CD4-positive, alpha-beta T cell treated with Interleukin-12 subunit alpha and Interleukin-12 subunit beta, for 1 hour (primary cell): ENCODE data around the gene POLR3G.

Experiments used
- DNase-seq: peaks from one replicate; pipeline ENCODE4 v3.0.0-alpha.2; 2020

POLR3G gene

DNA sequence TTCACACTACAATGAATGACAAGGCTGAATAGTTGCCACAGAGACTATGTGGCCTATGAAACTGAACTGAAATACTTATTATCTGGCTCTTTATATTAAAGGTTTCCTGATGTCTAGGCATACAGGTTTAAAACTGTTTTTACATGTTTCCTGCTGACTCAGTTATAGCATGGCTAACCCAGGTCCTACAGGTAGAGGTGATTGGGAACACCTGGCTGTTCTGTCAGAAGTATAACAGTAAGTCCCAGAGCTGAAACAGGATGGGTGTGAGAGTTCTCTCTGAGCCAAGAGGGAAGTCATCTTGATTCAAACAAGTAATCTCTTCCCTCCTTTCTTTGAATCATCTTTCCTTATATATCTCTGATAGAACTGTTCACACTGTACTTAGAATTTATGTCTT lies 79.0 kb downstream of the POLR3G start:
- no peak for DNase-seq

DNA sequence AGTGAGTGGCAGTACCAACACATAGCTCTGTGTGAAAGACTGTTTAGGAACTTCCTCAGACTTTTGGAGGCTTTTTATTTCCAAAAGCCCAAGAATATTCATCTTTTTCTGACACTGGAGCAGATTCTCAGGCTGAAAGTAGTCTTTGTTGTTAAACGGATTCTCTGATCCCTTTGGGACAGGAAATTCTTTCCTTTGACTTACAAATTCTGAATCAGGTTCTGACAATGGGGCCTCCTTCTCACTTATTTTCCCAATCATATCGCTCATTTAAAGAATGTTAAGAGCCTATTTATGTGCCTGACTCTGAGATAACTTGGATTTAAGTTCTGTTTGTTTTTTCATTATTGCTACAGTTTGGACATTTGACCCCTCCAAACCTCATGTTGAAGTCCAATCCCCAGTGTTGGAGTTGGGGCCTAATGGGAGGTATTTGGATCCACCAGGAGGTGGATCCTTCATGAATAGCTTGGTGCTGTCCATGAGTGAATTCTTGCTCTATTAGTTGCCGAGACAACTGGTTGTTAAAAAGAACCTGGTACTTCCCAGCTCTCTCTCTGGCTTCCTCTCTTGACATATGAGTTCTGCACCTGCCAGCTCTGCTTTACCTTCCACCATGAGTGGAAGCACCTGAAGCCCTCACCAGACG lies 79.8 kb downstream of the POLR3G start:
- no peak for DNase-seq

DNA sequence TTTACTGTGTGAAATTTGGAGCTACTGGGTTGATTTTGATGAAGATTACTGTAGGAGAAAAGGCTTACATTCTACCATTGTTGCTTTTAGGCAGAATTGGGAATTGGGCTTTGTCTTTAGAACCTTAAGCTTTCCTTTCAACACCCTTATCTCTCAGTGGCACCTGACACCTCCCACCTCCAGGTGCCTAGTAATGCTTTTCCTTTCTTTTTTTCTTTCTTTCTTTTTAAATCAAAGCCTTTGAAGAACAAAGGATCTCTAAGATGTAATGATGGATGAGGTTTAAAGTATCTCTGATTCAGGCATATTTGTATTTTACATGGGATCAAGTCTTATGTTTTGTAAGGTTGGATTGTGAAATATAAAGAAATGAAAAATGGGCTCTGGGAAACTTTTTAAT lies 81.0 kb downstream of the POLR3G start:
- DNase-seq: no peak

DNA sequence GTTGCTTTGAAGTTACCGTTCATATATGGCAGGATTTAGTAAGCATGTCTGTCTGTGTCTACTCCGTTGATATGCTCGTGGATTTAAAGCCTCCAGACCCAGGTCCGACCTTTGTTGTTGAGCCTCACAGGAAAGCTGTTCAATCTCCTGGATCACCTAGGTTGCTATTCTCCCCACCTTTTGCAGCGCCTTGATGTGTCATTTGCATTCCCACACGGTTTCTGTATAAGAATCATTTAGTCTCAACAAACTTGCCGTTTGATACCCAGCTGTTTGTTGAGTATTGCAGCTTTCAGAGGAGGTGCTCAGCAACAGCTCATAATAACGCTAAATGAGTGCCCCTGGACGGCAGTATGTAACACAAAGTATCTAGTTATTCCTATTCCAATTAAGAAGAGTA lies 82.7 kb downstream of the POLR3G start:
- no peak for DNase-seq

DNA sequence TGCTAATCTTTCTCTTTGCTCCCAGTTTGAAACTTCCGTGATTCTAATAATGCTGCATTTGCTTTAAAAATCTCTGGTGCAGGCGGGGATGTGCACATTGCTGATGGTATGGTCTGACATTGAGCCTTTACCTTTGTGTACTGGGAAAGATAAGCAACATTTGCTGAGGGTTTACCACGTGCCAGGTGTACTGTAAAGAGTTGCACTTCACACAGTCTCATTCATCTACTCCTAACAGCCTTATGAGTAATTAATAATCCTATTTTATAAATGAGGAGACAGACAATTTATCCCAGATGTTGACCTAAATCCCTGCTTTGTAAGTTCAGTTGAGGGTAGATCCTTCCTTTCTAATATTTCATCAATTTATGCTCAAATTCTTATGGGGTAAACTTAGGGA lies 83.2 kb downstream of the POLR3G start:
- no peak for DNase-seq

DNA sequence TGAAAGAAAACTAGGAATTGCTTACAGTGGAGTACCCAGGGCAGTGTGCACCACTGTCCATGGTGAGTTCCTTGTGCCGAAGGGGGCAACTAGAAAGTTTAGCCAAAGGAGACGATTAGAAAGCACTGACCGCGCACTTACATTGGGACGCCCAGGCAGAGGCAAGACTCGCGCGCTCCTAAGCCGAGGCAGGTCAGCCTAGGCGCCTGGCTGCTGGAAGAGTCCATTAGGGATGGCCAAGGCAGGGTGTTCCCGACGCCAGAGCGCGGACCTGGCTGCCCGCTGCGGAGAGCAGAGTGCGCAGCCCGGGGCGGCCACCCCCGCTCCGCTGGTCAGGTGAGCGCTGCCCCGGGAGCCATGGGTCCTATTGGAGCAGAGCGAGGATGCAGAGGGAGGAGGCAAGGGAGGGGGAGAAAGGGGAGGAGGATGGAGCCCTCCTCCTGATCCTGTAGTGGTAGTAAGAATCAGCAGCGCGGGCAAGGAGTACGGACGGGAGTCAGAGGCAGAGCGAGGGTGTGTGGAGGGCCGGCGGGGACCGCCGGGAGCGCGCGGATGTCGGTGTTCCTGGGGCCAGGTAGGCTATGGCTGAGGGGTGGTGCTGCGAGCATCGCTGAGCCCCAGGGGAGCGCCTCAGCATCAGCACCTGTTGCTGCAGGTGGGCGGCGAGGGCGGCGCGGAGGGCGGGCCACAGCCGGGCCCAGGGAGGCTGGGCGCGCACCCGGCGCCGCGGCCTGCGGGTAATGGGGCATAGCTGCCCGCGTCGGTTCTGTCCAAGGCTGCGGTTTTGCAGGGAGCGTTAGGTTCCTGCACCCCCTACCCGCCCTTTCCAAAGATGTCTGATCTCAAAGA lies 83.9 kb downstream of the POLR3G start, which contains the start of gene ADGRV1:
ADGRV1 (plus strand) TSS at position 454 of the 849 bp plus-strand sequence; CDS start at position 553, 99 bp downstream.
- DNase-seq: no peak

DNA sequence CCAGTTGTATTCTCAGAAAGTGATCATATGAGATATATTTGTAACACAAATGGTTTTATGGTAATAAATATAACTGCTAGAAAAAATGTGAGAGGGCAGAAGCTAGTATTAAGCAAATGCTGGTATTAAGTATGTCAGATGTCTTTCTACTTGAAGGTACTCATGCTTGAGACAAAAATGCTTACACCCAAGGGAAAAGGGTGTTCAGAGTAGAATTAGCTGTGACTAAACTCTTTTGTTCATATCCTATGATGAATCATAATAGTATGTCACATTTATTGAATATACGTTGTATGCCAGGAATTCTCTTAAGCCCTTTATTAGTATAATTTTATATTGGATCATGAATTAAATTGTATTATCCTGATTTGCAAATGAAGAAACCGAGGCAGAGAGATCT lies 86.1 kb downstream of the POLR3G start:
- DNase-seq: no peak

DNA sequence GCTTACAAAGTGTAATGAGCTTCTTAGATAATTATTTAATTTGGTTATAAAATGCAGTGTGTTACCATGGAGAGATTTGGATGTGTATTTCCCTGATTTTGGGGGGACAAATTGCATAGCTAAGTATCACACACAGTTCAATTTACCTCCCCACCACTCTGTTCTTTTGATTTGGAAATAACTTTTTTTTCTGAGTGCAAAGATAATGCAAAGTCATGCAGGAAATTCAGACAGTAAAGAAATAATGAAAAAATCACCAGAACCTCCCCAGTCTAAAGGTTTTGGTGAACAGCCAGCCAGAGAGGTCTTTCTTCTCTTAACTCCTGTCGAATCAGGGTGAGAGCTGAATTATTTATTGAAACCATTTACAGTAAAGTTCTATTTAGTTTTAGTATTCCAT lies 87.1 kb downstream of the POLR3G start:
- no peak for DNase-seq

DNA sequence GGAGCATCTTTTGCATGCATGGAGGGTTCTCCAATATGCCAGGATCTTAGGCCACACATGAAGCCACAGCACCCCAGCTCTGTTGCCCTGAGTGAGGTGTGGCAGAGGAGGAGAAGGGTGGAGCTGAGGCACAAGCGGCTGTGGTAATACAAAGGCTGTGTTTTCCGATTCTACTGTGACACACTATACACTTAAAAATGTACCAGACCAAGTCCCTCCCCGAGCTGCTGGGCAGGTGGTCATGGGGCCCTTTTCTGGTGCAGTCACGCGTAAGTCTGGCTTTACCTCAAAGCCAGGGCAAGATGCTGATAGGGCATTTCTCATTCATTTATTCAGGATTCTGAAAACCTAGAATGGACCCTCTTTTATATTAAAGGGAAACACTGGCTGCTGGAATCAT lies 87.7 kb downstream of the POLR3G start:
- DNase-seq: no peak

DNA sequence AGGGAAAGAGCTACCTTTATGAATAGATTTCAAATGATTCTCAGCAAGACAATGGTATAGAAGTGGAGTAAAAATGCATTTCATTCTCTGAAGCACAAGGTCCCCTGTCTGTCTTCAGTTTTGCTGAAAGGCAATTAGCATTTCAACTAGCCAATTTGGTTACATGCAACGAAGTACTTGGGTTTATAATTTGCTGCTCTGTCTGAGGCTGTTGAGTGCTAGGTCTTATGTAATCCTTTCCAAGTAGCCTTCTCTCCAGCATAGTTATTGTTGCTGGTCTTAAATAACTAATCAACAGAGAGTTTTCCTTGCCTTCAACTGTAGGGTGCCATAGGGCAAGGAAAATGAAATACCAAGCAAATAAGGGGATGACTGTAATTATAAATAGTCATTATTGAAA lies 88.4 kb downstream of the POLR3G start:
- no peak for DNase-seq
